ENCODE data around the gene RPL36A. TPM values are rescaled to one million over a fixed set of nuclear protein-coding genes. Genes with fewer than 3 reads are reported as not detected.

Gene RPL36A
- total and polyA plus RNA-seq, 9 of the 15 experiments (the other 6 are each of a cell fraction or from before 2014, with no cell fraction given), result 412 to 4,539 (median 3,209) TPM

- TF ChIP-seq MLLT1 (IDR thresholded peaks at IDR 0.05) (0 out of 4 replicates have a peak, but pooled peaks of 1 of the 2 experiments have one; percentile 6), GTF2B (IDR thresholded peaks at IDR 0.05; ENCODE audit: extremely low read depth, insufficient read length) (no peak), EP400 (IDR thresholded peaks at IDR 0.05) (0 out of 2 replicates have a peak, but pooled peaks have one; percentile 0), CTCF (IDR thresholded peaks at IDR 0.05 in 2 of 3, conservative IDR thresholded peaks at IDR 0.05 in 1 of 3; ENCODE audit: insufficient read depth in 2 of 3, low read depth in 1 of 3, low read length in 3 of 3) (0 out of 6 replicates have a peak, but pooled peaks of 1 of the 3 experiments have one; percentile 17)
These were observed 17.7 kb downstream of the RPL36A start (continued) for GRCh38 chrX:101408532-101408841.

- intact Hi-C loops (cut with micrococcal nuclease) (loop anchor here (2.0 to 5.0 kb wide), 3 partner anchors 18 to 148 kb away; partner anchors contain the start of genes RPL36A and TIMM8A), in situ Hi-C loops (cut with MboI) (no loop called here)
- BruUV-seq (replicated peaks), result no TSS peak
- POLR2A ChIA-PET, result interaction anchor here (0.6 to 1.0 kb wide), 2 partner anchors 11 to 23 kb away, joined by 5 to 6 read pairs; partner anchors contain the start of gene BTK
- peaks cover 67% of the 10 kb centered on the region for H3K79me2 ChIP-seq (ENCODE audit: control insufficient read depth, insufficient read depth, low read length)
- H3K27me3 ChIP-seq (ENCODE audit: control insufficient read depth in 2 of 2, insufficient read depth in 2 of 2, low read length in 2 of 2), result no peaks in the 10 kb centered on the region
- 0% methylated on average over 5 of the region's 6 CpGs for WGBS (ENCODE audit: insufficient coverage, low coverage, missing lambda C conversion rate)
- DNase-seq (ENCODE audit: extremely low read depth in 1 of 4, low spot score in 3 of 4), result no peak
- FAIRE-seq, result no peak
- ATAC-seq, result no peak
- peak overlapping the region; percentile 71 for H3K4me3 ChIP-seq
- H3K9me3 ChIP-seq (replicated peaks; ENCODE audit: control insufficient read depth, insufficient read depth, low read depth, low read length), result no peaks in the 10 kb centered on the region
- H3K4me2 ChIP-seq (ENCODE audit: insufficient read depth, low read length), result peak overlapping the region; percentile 85
- H3K27ac ChIP-seq (ENCODE audit: extremely low read depth, low read depth, low read length), result peak overlapping the region; percentile 97
- H3K36me3 ChIP-seq (ENCODE audit: control insufficient read depth, insufficient read depth, low read length), result peaks cover 24% of the 10 kb centered on the region; the same call in 1 of the 3 replicates
- no peaks in the 10 kb centered on the region for H3K9me1 ChIP-seq (ENCODE audit: control insufficient read depth, insufficient read depth, low read length)
- H3K9ac ChIP-seq (ENCODE audit: insufficient read depth in 1 of 2, low read depth in 2 of 2, low read length in 2 of 2), result peak overlapping the region; percentile 54 to 98; a peak in 2 of 4 replicates
- CTCF ChIA-PET (ENCODE audit: low intra/inter-chr PET ratio), result no interaction called here
- no peaks in the 10 kb centered on the region; a peak in 1 of 5 replicates for H3K4me1 ChIP-seq (replicated peaks in 1 of 2; ENCODE audit: control insufficient read depth in 2 of 2, insufficient read depth in 2 of 2, low read length in 2 of 2)
- H2AFZ ChIP-seq (ENCODE audit: low read depth, low read length), result no peak overlapping the region
- no peaks in the 10 kb centered on the region for H4K20me1 ChIP-seq (replicated peaks; ENCODE audit: control insufficient read depth, insufficient read depth, low read length)
- TF ChIP-seq RCOR1 (IDR thresholded peaks at IDR 0.05; ENCODE audit: borderline replicate concordance in 1 of 2, low read depth in 2 of 2, low read length in 2 of 2), result no peak
- TF ChIP-seq PBX2 (CRISPR knock-in tag; IDR thresholded peaks at IDR 0.05; ENCODE audit: low read depth), result no peak
- TF ChIP-seq PBX2 (tag; conservative IDR thresholded peaks at IDR 0.05; ENCODE audit: low read depth), result peak; percentile 41
- TF ChIP-seq U2AF2 (optimal IDR thresholded peaks at IDR 0.05; ENCODE audit: low read depth, low read length), result no peak
- no peak for TF ChIP-seq POU5F1 (IDR thresholded peaks at IDR 0.05; ENCODE audit: borderline replicate concordance, low read depth, low read length, partially characterized antibody)
- no peak for TF ChIP-seq SOX6 (IDR thresholded peaks at IDR 0.05)
- no peak for TF ChIP-seq CBX8 (IDR thresholded peaks at IDR 0.05; ENCODE audit: borderline replicate concordance, extremely low read depth, low read depth, low read length, poor library complexity, severe bottlenecking)
- TF ChIP-seq HNRNPUL1 (IDR thresholded peaks at IDR 0.05; ENCODE audit: low read length), result no peak
- no peak for TF ChIP-seq KLF1 (tag; IDR thresholded peaks at IDR 0.05)
- 0 out of 4 replicates have a peak, but pooled peaks of 1 of the 2 experiments have one; percentile 12 for TF ChIP-seq KDM1A (IDR thresholded peaks at IDR 0.05)
These were observed 18.2 kb downstream of the RPL36A start for GRCh38 chrX:101409043-101409442.

Data from K562 (cell line).